HCT116 (cell line): ENCODE measurements around the gene NEUROD2. TPM values are rescaled to one million over a fixed set of nuclear protein-coding genes. Genes with fewer than 3 reads are reported as not detected.

ENCODE experiments used
- ATAC-seq: fragments of 200-7000 bp; cut with Tn5 transposase; 2 replicates; pipeline ENCODE4 v1.9.1; 2020; ENCODE audit warnings: mild to moderate bottlenecking, moderate library complexity
- BruUV-seq: library from RNA; stranded (reverse); fragments of 400-500 nt; replicated peaks from 2 replicates; lab custom pipeline; 2021; lab: Mats Ljungman, UMichigan
- CTCF ChIA-PET: fragments of 300-600 bp; sonication (Branson Sonifier 250); formaldehyde crosslinking; loops from one replicate; lab custom pipeline; 2021; ENCODE audit warnings: antibody characterized with exemption; lab: Charles Lee
- POLR2A ChIA-PET: fragments of 300-600, 350-600 bp; sonication (Branson Sonifier 250); formaldehyde crosslinking; loops from one replicate; lab custom pipeline; 2021; ENCODE audit warnings: antibody characterized with exemption; lab: Charles Lee
- RAD21 ChIA-PET, 2 experiments: fragments of 300-600 bp; sonication (Branson Sonifier 250); formaldehyde crosslinking; loops; one replicate each; lab custom pipeline; 2023; ENCODE audit warnings: low total read pairs in 2 of 2; ENCODE audit not compliant: uncharacterized antibody in 2 of 2, unreplicated experiment in 2 of 2, low non-redundant PET in 1 of 2; lab: Charles Lee
- DNase-seq: peaks from one replicate; pipeline ENCODE4 v3.0.0-alpha.2; 2010; ENCODE audit warnings: low read depth, low spot score
- H2AFZ ChIP-seq: fragments of 200-600 bp; shearing (Covaris generic), sonication (generic); 2 replicates; pipeline ENCODE4 v1.6.1; 2017; ENCODE audit warnings: low read depth, mixed run types, mixed read lengths, antibody characterized with exemption, low read length; ENCODE audit not compliant: poor library complexity, severe bottlenecking
- H3K27ac ChIP-seq: 2 replicates; pipeline ENCODE4 v1.5.1; 2012; ENCODE audit warnings: low read depth, low read length
- H3K27me3 ChIP-seq: fragments of 200-600 bp; sonication (generic); 2 replicates; pipeline ENCODE4 v1.6.1; 2016; ENCODE audit warnings: mixed run types, low read length, mixed read lengths; ENCODE audit not compliant: insufficient read depth
- H3K36me3 ChIP-seq, 2 experiments: fragments of 200-500 bp in 1 of 2; fragments of 200-600 bp in 1 of 2; sonication (Bioruptor generic) in 1 of 2; sonication (generic) in 1 of 2; 2 replicates each; pipeline versions ENCODE4 v1.5.1 to v1.6.1; 2014 to 2016; ENCODE audit warnings: low read length in 2 of 2, inconsistent platforms in 1 of 2, mixed read lengths in 1 of 2, mixed run types in 1 of 2; ENCODE audit not compliant: insufficient read depth in 2 of 2, control insufficient read depth in 1 of 2
- H3K4me1 ChIP-seq, 2 experiments: fragments of 200-600 bp in 1 of 2; sonication (generic) in 1 of 2; 2 replicates each; pipeline versions ENCODE4 v1.5.1 to v1.6.1; 2012 to 2017; ENCODE audit warnings: low read length in 2 of 2, inconsistent platforms in 1 of 2, mild to moderate bottlenecking in 1 of 2, mixed read lengths in 1 of 2, mixed run types in 1 of 2, moderate library complexity in 1 of 2; ENCODE audit not compliant: insufficient read depth in 2 of 2, control insufficient read depth in 1 of 2
- H3K4me2 ChIP-seq: fragments of 200-600 bp; sonication (generic); 2 replicates; pipeline ENCODE4 v1.6.1; 2017; ENCODE audit warnings: mixed run types, low read length, mixed read lengths
- H3K4me3 ChIP-seq, 2 experiments: fragments of 200-600 bp in 1 of 2; sonication (generic) in 1 of 2; replicated peaks in 1 of 2; 2 replicates each; pipeline ENCODE4 v1.5.1; 2011 to 2016; ENCODE audit warnings: low read length in 2 of 2, control low read depth in 1 of 2, low read depth in 1 of 2, mild to moderate bottlenecking in 1 of 2, mixed read lengths in 1 of 2, mixed run types in 1 of 2
- H3K79me2 ChIP-seq: fragments of 200-600 bp; sonication (generic); 2 replicates; pipeline ENCODE4 v1.6.1; 2017; ENCODE audit warnings: mild to moderate bottlenecking, mixed run types, low read length, moderate library complexity, mixed read lengths; ENCODE audit not compliant: insufficient read depth
- H3K9ac ChIP-seq: fragments of 200-600 bp; sonication (generic); 2 replicates; pipeline ENCODE4 v1.6.1; 2016; ENCODE audit warnings: low read length, mixed read lengths
- H3K9me2 ChIP-seq: fragments of 200-600 bp; sonication (generic), shearing (Covaris generic); 2 replicates; pipeline ENCODE4 v1.6.1; 2017; ENCODE audit warnings: mixed run types, mild to moderate bottlenecking, moderate library complexity; ENCODE audit not compliant: insufficient read depth
- H3K9me3 ChIP-seq, 2 experiments: fragments of 200-500 bp in 1 of 2; fragments of 200-600 bp in 1 of 2; sonication (Bioruptor generic) in 1 of 2; sonication (generic) in 1 of 2; 2 replicates each; pipeline ENCODE4 v1.6.1; 2014 to 2017; ENCODE audit warnings: low read length in 2 of 2, mixed read lengths in 2 of 2, inconsistent platforms in 1 of 2, low read depth in 1 of 2, mild to moderate bottlenecking in 1 of 2, mixed run types in 1 of 2, moderate library complexity in 1 of 2; ENCODE audit not compliant: control insufficient read depth in 1 of 2, insufficient read depth in 1 of 2
- H4K20me1 ChIP-seq: fragments of 200-600 bp; sonication (generic), shearing (Covaris generic); 2 replicates; pipeline ENCODE4 v1.6.1; 2017; ENCODE audit warnings: mixed run types, mild to moderate bottlenecking, moderate library complexity; ENCODE audit not compliant: insufficient read depth
- CBX3 ChIP-seq: IDR thresholded peaks from 2 replicates; pipeline ENCODE4 v1.6.1; 2012; ENCODE audit warnings: low read depth
- EGR1 ChIP-seq: IDR thresholded peaks from 2 replicates; pipeline ENCODE4 v1.6.1; 2012; ENCODE audit warnings: low read depth
- ELF1 ChIP-seq: IDR thresholded peaks from 2 replicates; pipeline ENCODE4 v1.6.1; 2012; ENCODE audit warnings: low read depth, borderline replicate concordance
- FOSL1 ChIP-seq: IDR thresholded peaks from 2 replicates; pipeline ENCODE4 v1.6.1; 2012; ENCODE audit warnings: low read depth
- JUND ChIP-seq: IDR thresholded peaks from 2 replicates; pipeline ENCODE4 v1.6.1; 2012
- RAD21 ChIP-seq: IDR thresholded peaks from 2 replicates; pipeline ENCODE4 v1.6.1; 2012; ENCODE audit warnings: low read depth, mild to moderate bottlenecking
- SIN3A ChIP-seq: IDR thresholded peaks from 2 replicates; pipeline ENCODE4 v1.6.1; 2012; ENCODE audit warnings: low read depth
- SP1 ChIP-seq: IDR thresholded peaks from 2 replicates; pipeline ENCODE4 v1.6.1; 2012; ENCODE audit warnings: low read depth
- SRF ChIP-seq: IDR thresholded peaks from 2 replicates; pipeline ENCODE4 v1.6.1; 2012; ENCODE audit warnings: low read depth
- YY1 ChIP-seq: IDR thresholded peaks from 2 replicates; pipeline ENCODE4 v1.6.1; 2011; ENCODE audit warnings: low read length, low read depth, moderate library complexity, mild to moderate bottlenecking; ENCODE audit not compliant: insufficient replicate concordance; ENCODE audit errors: extremely low read depth
- ZFX ChIP-seq: fragments of 450-650 bp; IDR thresholded peaks from 2 replicates; pipeline ENCODE4 v1.6.1; 2017
- intact Hi-C: fragments of 100-400 bp; cut with micrococcal nuclease; formaldehyde crosslinking; loops from 2 replicates; pipeline ENCODE4 v1.10.0; 2022
- total RNA-seq: library from RNA; stranded (reverse); gene quantifications from one replicate; pipeline ENCODE4 v1.2.1, GENCODE V29; 2021; ENCODE audit not compliant: unreplicated experiment
- TF ChIP-seq, protein P1 (sequence below): IDR thresholded peaks from 2 replicates; pipeline ENCODE4 v1.6.1; 2012
- TF ChIP-seq, protein P2 (sequence below), 3 experiments: fragments of 200-600 bp in 1 of 3; sonication (generic) in 1 of 3; IDR thresholded peaks in 2 of 3; conservative IDR thresholded peaks in 1 of 3; 2 replicates each; pipeline ENCODE4 v1.5.1; 2012 to 2017; ENCODE audit warnings: low read depth in 2 of 3, low read length in 2 of 3, antibody characterized with exemption in 1 of 3, borderline replicate concordance in 1 of 3, control low read depth in 1 of 3, mild to moderate bottlenecking in 1 of 3, mixed read lengths in 1 of 3, mixed run types in 1 of 3, moderate library complexity in 1 of 3; ENCODE audit not compliant: insufficient read depth in 1 of 3

Gene NEUROD2
- total RNA-seq, 1 experiment from 2014 or later, result not detected

DNA sequence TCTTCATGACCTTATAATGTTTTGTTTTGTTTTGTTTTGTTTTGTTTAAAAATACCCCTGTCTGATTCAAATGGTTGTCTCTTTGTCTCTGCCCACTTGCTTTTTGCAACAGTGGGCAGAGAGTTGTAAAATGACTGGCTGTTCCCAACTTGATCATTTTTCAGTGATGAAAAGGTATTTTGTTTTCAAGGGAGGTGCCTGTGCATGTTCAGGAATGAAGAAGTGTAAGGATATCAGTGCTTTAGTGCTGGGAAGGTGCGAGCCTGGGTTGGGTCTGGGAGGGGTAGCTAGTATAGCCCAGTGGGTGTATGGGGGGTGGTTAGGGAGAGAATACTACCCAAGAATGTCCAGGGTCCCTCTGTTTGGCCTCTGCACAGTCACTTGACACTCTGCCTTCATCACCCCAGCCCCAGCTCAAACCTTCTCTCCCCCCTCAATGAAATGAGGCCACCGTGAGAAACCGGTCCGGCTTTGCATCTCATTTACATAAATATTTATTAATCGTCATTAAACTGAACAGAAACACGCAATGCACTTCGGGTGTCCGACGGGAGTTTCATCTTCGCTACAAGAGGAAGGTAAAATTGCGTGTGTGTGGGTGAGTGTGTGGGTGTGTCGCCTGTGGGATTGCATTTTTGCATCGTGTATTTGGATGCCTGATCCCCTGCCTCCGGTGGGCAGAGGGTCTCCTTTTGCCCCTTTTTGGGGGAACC is 4.3 kb downstream of the NEUROD2 start:
- CTCF ChIA-PET, result no interaction called here
- no peak for ATAC-seq

More for the DNA sequence above, 4.3 kb downstream of the NEUROD2 start:
- intact Hi-C loops, result no loop called here
- no peaks in the 10 kb centered on the region for H3K36me3 ChIP-seq
- peaks cover 45% of the 10 kb centered on the region for H3K27me3 ChIP-seq
- no peaks in the 10 kb centered on the region for H3K79me2 ChIP-seq
- no peak overlapping the region for H3K4me3 ChIP-seq
- H3K27ac ChIP-seq, result no peak overlapping the region
- BruUV-seq, result no TSS peak
- no peaks in the 10 kb centered on the region for H4K20me1 ChIP-seq
- H3K9ac ChIP-seq, result no peak overlapping the region
- no peak for DNase-seq
- ChIA-PET POLR2A (no interaction called here), RAD21 (no interaction called here)
- H3K4me1 ChIP-seq, result peaks cover 0 to 1% of the 10 kb centered on the region in 2 experiments; a peak in 2 of 4 replicates
- H3K4me2 ChIP-seq, result no peak overlapping the region
- no peaks in the 10 kb centered on the region for H3K9me3 ChIP-seq
- TF ChIP-seq ZFX (no peak), RAD21 (no peak), SRF (no peak), SP1 (no peak), YY1 (no peak), EGR1 (no peak), FOSL1 (no peak), ELF1 (no peak), CBX3 (no peak), JUND (no peak), SIN3A (no peak)
- TF ChIP-seq, protein P1, sequence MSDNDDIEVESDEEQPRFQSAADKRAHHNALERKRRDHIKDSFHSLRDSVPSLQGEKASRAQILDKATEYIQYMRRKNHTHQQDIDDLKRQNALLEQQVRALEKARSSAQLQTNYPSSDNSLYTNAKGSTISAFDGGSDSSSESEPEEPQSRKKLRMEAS, result no peak
- TF ChIP-seq, protein P2, sequence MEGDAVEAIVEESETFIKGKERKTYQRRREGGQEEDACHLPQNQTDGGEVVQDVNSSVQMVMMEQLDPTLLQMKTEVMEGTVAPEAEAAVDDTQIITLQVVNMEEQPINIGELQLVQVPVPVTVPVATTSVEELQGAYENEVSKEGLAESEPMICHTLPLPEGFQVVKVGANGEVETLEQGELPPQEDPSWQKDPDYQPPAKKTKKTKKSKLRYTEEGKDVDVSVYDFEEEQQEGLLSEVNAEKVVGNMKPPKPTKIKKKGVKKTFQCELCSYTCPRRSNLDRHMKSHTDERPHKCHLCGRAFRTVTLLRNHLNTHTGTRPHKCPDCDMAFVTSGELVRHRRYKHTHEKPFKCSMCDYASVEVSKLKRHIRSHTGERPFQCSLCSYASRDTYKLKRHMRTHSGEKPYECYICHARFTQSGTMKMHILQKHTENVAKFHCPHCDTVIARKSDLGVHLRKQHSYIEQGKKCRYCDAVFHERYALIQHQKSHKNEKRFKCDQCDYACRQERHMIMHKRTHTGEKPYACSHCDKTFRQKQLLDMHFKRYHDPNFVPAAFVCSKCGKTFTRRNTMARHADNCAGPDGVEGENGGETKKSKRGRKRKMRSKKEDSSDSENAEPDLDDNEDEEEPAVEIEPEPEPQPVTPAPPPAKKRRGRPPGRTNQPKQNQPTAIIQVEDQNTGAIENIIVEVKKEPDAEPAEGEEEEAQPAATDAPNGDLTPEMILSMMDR (IDR thresholded peaks at IDR 0.05 in 2 of 3, conservative IDR thresholded peaks at IDR 0.05 in 1 of 3; ENCODE audit: borderline replicate concordance in 1 of 3, insufficient read depth in 1 of 3, low read depth in 2 of 3, low read length in 2 of 3), result no peak
- H3K9me2 ChIP-seq, result no peaks in the 10 kb centered on the region
- no peak overlapping the region for H2AFZ ChIP-seq
